HG02884 (cell line): ENCODE data around the gene NPIPA2.
A peak's percentile ranks its signal among the peaks of the same experiment; 100 is the strongest.
"Not testable (repeated sequence)": the region's sequence is repeated elsewhere in the genome, so short reads cannot be mapped to it uniquely, and the experiment has no call there.

Experiments
- ATAC-seq: cut with Tn5 transposase; IDR thresholded peaks from one replicate; pipeline ENCODE4 v1.9.1; 2021; ENCODE audit warnings: mild to moderate bottlenecking, moderate library complexity; ENCODE audit not compliant: unreplicated experiment

NPIPA2 gene

DNA sequence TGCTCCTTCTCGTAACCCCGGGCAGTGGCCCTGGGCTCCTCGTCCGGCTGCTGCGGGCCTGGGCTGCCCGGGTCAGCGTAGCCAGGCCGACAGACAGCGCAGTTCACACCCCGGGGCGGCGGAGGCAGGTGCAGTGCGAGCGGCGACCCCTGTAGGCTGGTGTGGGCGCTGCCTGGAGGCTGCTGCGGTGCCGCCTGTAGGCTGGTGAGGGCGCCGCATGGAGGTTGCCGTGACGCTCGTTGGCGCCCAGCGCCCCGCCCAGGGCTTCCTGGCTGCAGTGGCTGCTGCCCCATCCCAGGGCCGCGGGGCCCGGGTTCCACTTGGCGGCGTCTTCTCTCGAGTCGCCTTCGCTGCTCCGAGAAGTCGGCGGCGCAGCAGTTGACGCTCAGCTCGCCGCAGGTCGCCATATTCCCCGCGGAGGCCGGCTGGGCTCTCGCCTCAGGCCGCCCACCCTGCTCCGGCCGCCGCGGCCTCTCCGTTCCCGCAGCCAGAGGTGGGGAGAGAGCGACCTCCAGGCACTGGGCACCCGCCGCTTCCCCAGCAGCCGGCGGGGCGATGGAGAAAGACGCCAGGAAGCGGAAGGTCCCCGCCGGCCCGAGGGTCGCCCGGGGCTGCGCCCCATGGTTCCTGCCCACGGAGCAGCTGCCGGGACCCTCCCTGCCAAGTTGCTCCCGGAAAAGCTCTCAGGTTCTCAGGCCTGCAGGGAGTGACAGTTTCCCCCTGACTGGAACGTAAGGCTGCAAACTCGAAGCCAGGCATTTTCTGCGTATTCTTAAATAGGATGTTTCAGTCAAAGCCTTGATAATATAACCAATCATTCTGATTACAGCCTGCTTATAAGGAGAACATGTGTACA lies at the start of gene NPIPA2:
NPIPA2 (plus strand) TSS at position 261 of the 856 bp plus-strand sequence. CDS start 5,533 bp downstream, outside the sequence.
- ATAC-seq, result peak; percentile 98

DNA sequence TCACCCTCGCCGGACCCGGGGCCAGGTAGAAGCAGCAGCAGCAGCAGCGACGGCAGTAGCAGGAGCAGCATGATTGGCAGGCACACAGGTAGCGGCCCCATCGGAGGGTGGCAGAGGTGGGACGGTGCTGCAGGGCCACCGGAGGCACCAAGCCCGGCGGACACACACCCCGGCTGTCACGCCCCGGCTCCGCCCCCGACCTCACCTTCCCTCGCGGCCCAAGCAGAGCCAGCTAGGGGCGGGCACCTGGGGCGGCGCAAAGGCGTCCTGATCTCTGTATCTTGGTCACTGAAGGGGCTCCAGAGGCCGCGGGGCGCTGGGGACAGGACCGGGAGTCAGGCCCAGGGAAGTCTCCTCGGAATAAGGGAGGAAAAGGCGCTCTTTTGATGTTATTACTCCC lies 48.2 kb upstream of the NPIPA2 start, which contains the start of gene PLA2G10:
PLA2G10 (minus strand) TSS at position 180 of the 400 bp plus-strand sequence; CDS start at position 101, 79 bp downstream.
- ATAC-seq, result not testable (repeated sequence)

DNA sequence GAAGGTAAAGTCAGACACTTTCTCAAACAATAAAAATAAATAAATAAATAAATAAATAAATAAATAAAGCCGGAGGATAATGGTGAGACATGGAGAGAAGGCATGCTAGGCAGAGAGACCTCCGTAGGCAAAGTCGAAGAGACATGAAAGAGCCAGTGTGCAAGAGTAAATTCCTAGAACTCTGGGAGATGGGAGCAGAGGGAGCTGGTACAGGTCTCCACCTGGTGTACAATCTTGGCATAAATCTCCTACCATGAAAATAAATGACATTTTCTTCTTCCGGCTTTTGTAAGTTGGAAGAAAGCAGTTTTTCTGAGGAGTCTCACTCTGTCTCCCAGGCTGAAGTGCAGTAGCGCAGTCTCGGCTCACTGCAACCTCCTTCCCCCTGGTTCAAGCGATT lies 40.5 kb upstream of the NPIPA2 start:
- not testable (repeated sequence) for ATAC-seq

DNA sequence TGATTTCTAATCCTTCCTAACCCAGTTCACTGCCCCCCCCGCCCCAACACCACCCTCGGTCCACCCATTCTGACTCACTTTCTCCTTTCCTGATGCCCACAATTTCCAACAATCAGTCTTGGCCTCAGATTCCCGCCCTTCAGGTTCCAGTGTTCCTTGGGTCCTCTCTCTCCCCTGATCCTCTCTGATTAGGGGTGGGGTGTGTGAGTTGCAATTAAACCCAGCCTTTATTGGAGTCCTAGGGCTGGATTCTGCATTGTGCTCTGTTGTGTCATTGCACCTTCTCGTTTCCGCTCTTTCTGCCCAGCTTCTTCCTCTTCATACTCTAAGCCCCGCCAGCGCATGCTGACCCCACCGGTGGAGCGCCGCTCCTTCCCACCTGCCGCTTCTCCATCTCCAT lies 39.7 kb upstream of the NPIPA2 start:
- not testable (repeated sequence) for ATAC-seq

DNA sequence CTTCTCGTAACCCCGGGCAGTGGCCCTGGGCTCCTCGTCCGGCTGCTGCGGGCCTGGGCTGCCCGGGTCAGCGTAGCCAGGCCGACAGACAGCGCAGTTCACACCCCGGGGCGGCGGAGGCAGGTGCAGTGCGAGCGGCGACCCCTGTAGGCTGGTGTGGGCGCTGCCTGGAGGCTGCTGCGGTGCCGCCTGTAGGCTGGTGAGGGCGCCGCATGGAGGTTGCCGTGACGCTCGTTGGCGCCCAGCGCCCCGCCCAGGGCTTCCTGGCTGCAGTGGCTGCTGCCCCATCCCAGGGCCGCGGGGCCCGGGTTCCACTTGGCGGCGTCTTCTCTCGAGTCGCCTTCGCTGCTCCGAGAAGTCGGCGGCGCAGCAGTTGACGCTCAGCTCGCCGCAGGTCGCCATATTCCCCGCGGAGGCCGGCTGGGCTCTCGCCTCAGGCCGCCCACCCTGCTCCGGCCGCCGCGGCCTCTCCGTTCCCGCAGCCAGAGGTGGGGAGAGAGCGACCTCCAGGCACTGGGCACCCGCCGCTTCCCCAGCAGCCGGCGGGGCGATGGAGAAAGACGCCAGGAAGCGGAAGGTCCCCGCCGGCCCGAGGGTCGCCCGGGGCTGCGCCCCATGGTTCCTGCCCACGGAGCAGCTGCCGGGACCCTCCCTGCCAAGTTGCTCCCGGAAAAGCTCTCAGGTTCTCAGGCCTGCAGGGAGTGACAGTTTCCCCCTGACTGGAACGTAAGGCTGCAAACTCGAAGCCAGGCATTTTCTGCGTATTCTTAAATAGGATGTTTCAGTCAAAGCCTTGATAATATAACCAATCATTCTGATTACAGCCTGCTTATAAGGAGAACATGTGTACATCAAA lies 38.9 kb upstream of the NPIPA2 start, which contains the start of gene NPIPA3:
NPIPA3 (plus strand) TSS at position 256 of the 856 bp plus-strand sequence. CDS start 5,533 bp downstream, outside the sequence.
- peak; percentile 92 for ATAC-seq

DNA sequence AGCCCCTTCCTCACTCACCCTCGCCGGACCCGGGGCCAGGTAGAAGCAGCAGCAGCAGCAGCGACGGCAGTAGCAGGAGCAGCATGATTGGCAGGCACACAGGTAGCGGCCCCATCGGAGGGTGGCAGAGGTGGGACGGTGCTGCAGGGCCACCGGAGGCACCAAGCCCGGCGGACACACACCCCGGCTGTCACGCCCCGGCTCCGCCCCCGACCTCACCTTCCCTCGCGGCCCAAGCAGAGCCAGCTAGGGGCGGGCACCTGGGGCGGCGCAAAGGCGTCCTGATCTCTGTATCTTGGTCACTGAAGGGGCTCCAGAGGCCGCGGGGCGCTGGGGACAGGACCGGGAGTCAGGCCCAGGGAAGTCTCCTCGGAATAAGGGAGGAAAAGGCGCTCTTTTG lies 9.1 kb upstream of the NPIPA2 start:
- ATAC-seq, result not testable (repeated sequence)

DNA sequence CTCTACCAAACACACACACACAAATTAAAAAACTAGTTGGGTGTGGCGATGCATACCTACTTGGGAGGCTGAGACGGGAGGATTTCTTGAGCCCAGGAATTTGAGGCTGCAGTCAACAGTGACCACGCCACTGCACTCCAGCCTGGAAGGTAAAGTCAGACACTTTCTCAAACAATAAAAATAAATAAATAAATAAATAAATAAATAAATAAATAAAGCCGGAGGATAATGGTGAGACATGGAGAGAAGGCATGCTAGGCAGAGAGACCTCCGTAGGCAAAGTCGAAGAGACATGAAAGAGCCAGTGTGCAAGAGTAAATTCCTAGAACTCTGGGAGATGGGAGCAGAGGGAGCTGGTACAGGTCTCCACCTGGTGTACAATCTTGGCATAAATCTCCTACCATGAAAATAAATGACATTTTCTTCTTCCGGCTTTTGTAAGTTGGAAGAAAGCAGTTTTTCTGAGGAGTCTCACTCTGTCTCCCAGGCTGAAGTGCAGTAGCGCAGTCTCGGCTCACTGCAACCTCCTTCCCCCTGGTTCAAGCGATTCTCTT lies 1.4 kb upstream of the NPIPA2 start:
- not testable (repeated sequence) for ATAC-seq

DNA sequence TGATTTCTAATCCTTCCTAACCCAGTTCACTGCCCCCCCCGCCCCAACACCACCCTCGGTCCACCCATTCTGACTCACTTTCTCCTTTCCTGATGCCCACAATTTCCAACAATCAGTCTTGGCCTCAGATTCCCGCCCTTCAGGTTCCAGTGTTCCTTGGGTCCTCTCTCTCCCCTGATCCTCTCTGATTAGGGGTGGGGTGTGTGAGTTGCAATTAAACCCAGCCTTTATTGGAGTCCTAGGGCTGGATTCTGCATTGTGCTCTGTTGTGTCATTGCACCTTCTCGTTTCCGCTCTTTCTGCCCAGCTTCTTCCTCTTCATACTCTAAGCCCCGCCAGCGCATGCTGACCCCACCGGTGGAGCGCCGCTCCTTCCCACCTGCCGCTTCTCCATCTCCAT lies 539 bp upstream of the NPIPA2 start:
- ATAC-seq, result not testable (repeated sequence)

DNA sequence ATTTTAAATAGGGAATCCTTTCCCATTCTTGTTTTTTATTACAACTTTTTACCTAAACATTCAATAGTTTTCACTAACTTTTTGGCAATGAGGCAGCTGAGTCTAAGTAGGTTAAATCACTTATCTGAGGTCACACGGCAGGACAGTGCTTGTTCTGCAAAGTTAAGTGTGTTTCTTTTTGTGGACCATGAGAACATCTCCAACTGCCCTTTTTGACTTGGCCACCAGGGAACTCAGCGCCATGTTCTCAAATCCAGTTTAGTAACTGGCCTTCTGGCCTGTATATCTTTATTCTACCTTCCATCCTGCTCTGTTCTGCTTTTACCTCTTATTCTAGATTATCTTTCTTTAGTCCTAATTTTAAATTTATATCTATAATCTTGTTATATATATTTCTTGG lies 31.3 kb downstream of the NPIPA2 start:
- ATAC-seq, result not testable (repeated sequence)

DNA sequence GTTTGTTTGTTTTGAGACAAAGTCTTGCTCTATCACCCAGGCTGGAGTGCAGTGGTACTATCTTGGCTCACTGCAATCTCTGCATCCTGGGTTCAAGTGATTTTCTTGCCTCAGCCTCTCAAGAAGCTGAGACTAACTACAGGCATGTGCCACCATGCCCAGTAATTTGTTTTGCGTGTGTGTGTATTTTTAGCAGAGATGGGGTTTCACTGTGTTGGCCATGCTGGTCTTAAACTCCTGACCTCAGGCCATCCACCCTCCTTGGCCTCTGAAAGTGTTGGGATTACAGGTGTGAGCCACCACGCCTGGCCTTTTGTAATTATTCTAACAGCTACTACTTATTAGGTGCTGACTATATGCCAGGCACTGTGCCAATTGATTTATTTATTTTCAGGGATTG lies 33.3 kb downstream of the NPIPA2 start:
- ATAC-seq, result not testable (repeated sequence)

DNA sequence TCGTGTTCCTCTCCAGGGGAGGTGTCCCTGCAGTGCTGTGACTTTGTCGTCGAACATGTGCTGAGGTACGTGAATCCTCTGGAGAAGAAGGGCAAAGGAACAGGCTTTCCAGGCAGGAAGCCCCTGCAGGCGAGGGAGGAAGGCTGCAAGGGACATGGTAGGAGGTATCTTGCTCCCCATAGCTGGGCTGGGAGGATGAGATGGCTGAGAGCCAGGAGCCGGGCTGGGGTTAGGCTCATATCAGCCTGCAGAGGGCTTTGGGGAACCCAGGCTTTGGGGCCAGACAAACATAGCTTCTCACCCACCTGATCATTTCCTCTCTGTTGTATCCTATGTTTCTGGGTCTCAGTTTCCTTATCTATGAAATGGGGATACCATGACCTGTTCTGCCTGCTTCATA lies 34.4 kb downstream of the NPIPA2 start:
- not testable (repeated sequence) for ATAC-seq

DNA sequence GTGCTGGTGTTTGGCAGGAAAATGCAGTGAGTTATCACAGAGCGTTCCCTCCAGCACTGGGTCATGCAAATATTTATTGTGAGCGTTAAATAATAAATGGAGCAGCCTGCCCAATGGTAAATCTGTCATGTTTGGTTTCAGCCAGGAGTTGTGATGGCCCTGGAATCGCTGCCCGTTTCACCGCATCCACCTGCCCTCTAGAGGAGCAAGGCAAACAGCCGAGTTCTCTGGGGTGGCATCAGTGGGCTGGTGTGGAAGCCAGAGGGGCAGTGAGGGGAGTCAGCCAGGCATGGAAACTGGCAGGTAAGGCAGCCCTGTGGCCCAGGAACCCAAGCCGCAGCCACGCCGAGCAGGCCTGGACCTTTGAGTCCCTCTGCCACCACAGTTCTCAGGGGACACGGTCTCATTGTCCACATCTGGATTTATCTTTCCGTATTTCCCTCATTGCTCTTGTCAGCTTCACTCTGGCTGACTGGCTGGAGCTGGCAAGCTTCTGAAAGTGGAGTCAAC lies 37.1 kb downstream of the NPIPA2 start:
- ATAC-seq, result not testable (repeated sequence)

DNA sequence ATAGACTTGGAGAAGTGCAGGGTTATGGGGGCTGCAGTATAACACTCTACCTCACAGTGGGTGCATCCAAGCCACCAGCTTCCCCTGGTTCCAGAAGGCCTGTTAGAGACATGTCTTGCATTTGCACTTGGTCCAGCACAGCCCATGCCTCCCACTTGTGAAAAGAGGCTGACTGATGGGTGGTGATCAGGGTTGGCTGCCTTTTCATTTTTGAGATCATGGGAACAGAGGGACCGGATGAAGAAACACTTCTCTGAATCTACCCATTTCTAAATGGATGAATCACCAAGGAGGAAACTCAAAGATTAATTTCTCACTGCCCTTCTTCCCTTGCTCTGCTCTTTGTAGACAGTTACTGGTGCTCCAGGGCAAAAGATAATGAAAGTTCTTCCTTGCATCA lies 43.8 kb downstream of the NPIPA2 start:
- not testable (repeated sequence) for ATAC-seq

DNA sequence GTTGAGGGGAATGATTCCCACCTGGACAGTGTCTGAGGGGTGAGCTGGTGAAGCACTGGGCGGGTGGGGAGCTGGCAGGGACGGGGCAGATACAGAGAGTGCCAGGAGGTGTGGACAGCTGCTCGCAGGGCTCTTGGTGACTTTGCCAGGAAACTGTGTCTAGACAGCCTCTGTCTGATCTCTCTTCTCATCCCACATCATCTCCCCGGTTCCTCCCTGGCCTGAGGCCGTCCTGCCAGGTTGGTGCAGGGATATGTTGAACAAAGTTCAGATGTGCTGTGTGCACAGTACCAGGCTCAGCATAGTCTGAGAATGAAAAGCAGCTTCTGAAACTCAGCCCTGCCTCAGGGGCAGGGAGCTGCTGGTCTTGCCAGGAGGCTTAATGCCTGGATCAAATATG lies 47.2 kb downstream of the NPIPA2 start:
- not testable (repeated sequence) for ATAC-seq

DNA sequence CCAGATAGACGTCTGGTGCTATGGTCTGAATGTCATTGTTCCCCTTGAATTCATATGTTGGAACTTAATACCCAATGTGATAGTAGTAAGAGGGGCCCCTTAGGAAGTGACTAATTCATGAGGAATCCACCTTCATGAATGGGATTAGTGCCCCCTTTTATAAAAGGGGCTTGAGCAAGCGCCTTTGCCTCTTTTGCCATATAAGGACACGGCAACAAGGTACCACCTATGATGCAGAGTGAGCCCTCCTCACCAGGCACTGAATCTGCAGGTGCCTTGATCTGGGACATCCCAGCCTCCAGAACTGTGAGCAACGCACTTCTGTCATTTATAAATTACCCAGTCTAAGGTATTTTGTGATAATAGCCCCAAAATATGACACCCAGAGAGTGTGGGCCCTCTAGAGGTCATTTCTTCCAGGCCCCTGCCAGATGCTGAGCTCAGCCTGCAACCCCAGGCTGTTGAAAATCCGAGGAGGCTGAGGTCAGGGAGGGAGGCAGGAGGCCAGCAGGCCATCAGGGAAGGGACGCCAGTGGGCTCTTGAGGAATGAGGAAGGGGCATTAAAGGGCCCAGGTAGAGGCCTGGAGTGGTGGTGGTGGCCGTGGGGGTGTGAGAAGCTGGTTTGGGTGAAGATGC lies 48.1 kb downstream of the NPIPA2 start:
- ATAC-seq, result not testable (repeated sequence)

DNA sequence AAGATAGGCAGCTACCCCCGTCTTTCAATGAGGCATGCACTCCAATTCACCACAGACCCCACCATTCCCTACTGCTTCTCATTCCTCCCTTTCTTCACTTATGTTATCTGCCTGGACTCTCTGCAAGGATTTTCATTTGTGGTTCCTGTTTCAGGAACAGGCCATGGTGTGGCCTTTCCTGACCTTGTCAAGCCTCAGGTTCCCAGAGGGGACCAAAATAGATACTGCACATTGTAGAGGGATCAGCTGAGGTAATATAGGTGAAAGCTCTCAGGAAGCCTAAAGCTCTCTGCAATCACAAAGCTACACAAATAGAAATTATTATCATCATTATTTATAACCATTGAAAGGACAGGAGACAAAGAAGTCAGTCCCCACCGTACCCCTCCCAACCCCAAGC lies 50.6 kb downstream of the NPIPA2 start:
- not testable (repeated sequence) for ATAC-seq

DNA sequence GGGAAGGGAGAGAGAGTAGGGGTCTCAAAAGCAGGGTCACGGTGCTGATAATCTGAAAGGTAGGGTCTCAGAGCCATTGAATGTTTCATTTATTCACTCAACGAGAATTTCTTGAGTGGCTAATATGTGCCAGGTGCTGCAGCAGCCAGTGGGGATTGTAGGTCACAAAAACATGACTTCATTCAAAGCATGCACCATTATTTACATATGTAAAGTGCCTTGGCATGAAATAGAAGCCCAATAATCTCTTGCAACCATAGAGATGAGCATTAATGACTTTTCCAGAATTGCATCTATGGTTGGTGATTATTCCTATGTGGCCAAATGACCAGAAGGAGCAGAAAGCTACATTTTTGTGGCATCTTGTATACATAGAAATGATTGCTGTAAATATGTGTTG lies 55.2 kb downstream of the NPIPA2 start:
- ATAC-seq, result not testable (repeated sequence)

DNA sequence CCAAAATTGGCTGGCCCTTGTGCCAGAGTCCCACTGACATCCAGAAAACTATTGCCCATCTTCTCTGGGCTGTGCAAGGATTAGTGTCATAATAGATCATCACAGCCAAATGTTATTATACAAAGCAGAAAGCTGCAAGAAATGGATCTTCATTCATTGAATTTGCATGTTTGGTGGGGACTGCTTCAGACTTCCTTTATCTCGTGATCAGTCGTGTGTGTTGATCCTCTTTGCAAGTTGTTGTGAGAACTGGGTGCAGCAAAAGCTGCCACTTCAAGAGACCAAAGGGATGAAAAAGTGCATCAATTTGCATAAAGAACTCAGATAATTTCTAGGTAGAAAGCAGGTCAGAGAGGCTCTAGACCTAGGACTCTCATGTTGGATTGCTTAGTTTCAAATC lies 61.2 kb downstream of the NPIPA2 start:
- ATAC-seq, result not testable (repeated sequence)

DNA sequence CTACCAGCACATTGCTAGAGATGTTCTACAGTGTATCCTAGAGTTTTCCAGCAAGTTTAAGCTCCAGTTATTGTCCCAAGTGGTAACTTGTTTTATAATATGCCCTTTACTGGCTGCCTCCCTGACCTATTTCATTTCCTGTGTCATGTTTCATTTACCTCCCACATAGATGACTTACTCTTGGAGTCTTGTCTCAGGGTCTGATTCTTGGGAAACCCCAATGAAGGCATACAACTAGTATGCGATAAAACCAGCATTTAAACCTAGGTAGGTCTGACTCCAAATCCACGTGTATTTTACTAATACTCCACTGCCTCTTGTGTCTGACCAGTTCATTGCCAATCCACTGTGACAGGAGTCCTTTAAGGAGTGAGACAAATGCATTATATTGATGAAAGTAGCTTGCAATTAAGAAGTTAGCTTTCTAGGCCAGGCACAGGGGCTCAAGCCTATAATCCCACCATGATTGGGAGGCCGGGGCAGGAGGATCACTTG lies 64.9 kb downstream of the NPIPA2 start:
- ATAC-seq, result not testable (repeated sequence)

DNA sequence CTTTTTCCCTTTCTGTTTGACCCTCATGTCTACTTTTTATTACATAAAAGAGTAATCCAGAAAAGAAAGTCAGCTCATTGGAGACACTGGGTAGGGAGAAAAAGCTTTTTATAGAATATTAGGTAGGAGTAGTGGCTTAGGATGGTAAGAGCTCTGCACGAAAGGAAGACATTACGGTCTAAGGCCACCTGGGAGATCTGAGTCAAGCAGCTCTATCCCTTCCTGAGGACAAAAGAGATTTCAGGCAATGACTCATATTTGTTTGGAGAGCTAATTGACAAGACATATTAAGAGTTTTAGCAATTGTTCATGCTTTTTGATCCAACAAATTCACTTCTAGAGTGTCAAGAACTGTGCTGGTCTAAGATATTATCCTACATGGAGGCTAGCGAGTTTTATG lies 71.6 kb downstream of the NPIPA2 start:
- ATAC-seq, result not testable (repeated sequence)
